H1 (cell line): ENCODE data around the gene PNMA1. TPM values are rescaled to one million over a fixed set of nuclear protein-coding genes. Genes with fewer than 3 reads are reported as not detected.

Source experiments
- CBX8 ChIP-seq: fragments of 300-800, 300-1000 bp; sonication (generic); IDR thresholded peaks from 2 replicates; pipeline ENCODE4 v1.7.1; 2016; ENCODE audit warnings: low read depth, low read length, borderline replicate concordance
- CREB1 ChIP-seq: IDR thresholded peaks from 2 replicates; pipeline ENCODE4 v1.6.1; 2012; ENCODE audit warnings: inconsistent platforms
- EGR1 ChIP-seq: IDR thresholded peaks from 2 replicates; pipeline ENCODE4 v1.6.1; 2011; ENCODE audit warnings: low read depth, low read length, borderline replicate concordance
- GABPA ChIP-seq: IDR thresholded peaks from 2 replicates; pipeline ENCODE4 v1.6.1; 2011; ENCODE audit warnings: mild to moderate bottlenecking, low read length, moderate library complexity, borderline replicate concordance; ENCODE audit not compliant: insufficient read depth
- JUN ChIP-seq: IDR thresholded peaks from 2 replicates; pipeline ENCODE4 v1.6.1; 2011; ENCODE audit warnings: low read depth, mild to moderate bottlenecking, improper control_type of control experiment, low read length
- KDM1A ChIP-seq: fragments of 200-600, 300-600 bp; sonication (generic); IDR thresholded peaks from 2 replicates; pipeline ENCODE4 v1.7.1; 2016; ENCODE audit warnings: mild to moderate bottlenecking, low read length, borderline replicate concordance
- KDM5A ChIP-seq: fragments of 200-600 bp; IDR thresholded peaks from 2 replicates; pipeline ENCODE4 v1.7.1; 2012; ENCODE audit warnings: mild to moderate bottlenecking, low read length, inconsistent platforms, mixed read lengths
- NANOG ChIP-seq: IDR thresholded peaks from 2 replicates; pipeline ENCODE4 v1.6.1; 2011; ENCODE audit warnings: low read length, low read depth, mild to moderate bottlenecking, inconsistent platforms; ENCODE audit not compliant: insufficient read depth, poor library complexity, severe bottlenecking
- POLR2A ChIP-seq, 2 experiments: IDR thresholded peaks; 1 replicate in 1 of 2; 2 replicates in 1 of 2; pipeline ENCODE4 v1.6.1; 2011; ENCODE audit warnings: low read depth in 2 of 2, low read length in 2 of 2, mild to moderate bottlenecking in 2 of 2; ENCODE audit errors: control extremely low read depth in 1 of 2
- POU5F1 ChIP-seq: IDR thresholded peaks from 2 replicates; pipeline ENCODE4 v1.6.1; 2011; ENCODE audit warnings: low read depth, mild to moderate bottlenecking, low read length, moderate library complexity
- RAD21 ChIP-seq, 2 experiments: IDR thresholded peaks in 1 of 2; conservative IDR thresholded peaks in 1 of 2; 2 replicates each; pipeline ENCODE4 v1.6.1; 2011; ENCODE audit warnings: low read depth in 2 of 2, low read length in 2 of 2, improper control_type of control experiment in 1 of 2, inconsistent platforms in 1 of 2, mild to moderate bottlenecking in 1 of 2, moderate library complexity in 1 of 2
- RBBP5 ChIP-seq: IDR thresholded peaks from 2 replicates; pipeline ENCODE4 v1.7.1; 2012; ENCODE audit warnings: low read depth, mild to moderate bottlenecking, inconsistent platforms, low read length, moderate library complexity, borderline replicate concordance
- RXRA ChIP-seq: IDR thresholded peaks from 2 replicates; pipeline ENCODE4 v1.6.1; 2011; ENCODE audit warnings: low read depth, mild to moderate bottlenecking, low read length, moderate library complexity; ENCODE audit not compliant: insufficient read depth
- SAP30 ChIP-seq: fragments of 300-600 bp; sonication (generic); IDR thresholded peaks from 2 replicates; pipeline ENCODE4 v1.7.1; 2012; ENCODE audit warnings: low read length, moderate library complexity, mild to moderate bottlenecking, inconsistent platforms; ENCODE audit not compliant: insufficient read depth, insufficient replicate concordance
- SIN3A ChIP-seq, 2 experiments: IDR thresholded peaks in 1 of 2; conservative IDR thresholded peaks in 1 of 2; 2 replicates each; pipeline ENCODE4 v1.6.1; 2011 to 2012; ENCODE audit warnings: low read length in 2 of 2, improper control_type of control experiment in 1 of 2, low read depth in 1 of 2, mild to moderate bottlenecking in 1 of 2
- SP2 ChIP-seq: IDR thresholded peaks from 2 replicates; pipeline ENCODE4 v1.6.1; 2012; ENCODE audit warnings: mild to moderate bottlenecking, low read length, inconsistent platforms
- TBP ChIP-seq: IDR thresholded peaks from 2 replicates; pipeline ENCODE4 v1.6.1; 2011; ENCODE audit warnings: low read depth, low read length, improper control_type of control experiment
- USF2 ChIP-seq: IDR thresholded peaks from 2 replicates; pipeline ENCODE4 v1.6.1; 2011; ENCODE audit warnings: low read length, improper control_type of control experiment
- YY1 ChIP-seq: IDR thresholded peaks from 2 replicates; pipeline ENCODE4 v1.6.1; 2011; ENCODE audit warnings: low read depth, mild to moderate bottlenecking, low read length
- polyA plus RNA-seq, 7 experiments: library from polyadenylated mRNA; depleted of rRNA in 3 of 7; stranded (reverse) in 5 of 7; unstranded in 2 of 7; fragments of >200 nt in 5 of 7; fragments of 200-250 nt in 2 of 7; gene quantifications; 1 replicate in 5 of 7; 2 replicates in 1 of 7; 4 replicates in 1 of 7; pipeline versions ENCODE4 v1.2.1 to v1.2.3, GENCODE V29; 2011 to 2013; ENCODE audit warnings: missing spikeins in 2 of 7, mixed read lengths in 2 of 7
- total RNA-seq: library from RNA; stranded (reverse); fragmentation: NEBNext Ultra II Directional; extraction: Animal tissue kit (Norgen Biotek cat#: 25700); gene quantifications from 2 replicates; pipeline ENCODE4 v1.2.1, GENCODE V29; 2021
- TF ChIP-seq, protein P1 (sequence below), 3 experiments: IDR thresholded peaks; 1 replicate in 2 of 3; 2 replicates in 1 of 3; pipeline versions ENCODE4 v1.5.1 to v1.6.1; 2011; ENCODE audit warnings: low read length in 3 of 3, mild to moderate bottlenecking in 3 of 3, inconsistent platforms in 2 of 3, low read depth in 1 of 3, moderate library complexity in 1 of 3; ENCODE audit not compliant: insufficient read depth in 1 of 3; ENCODE audit errors: control extremely low read depth in 1 of 3

Gene PNMA1
- total and polyA plus RNA-seq, 2 of the 8 experiments (the other 6 are each of a cell fraction or from before 2014, with no cell fraction given): 15.8 to 52.7 TPM

DNA sequence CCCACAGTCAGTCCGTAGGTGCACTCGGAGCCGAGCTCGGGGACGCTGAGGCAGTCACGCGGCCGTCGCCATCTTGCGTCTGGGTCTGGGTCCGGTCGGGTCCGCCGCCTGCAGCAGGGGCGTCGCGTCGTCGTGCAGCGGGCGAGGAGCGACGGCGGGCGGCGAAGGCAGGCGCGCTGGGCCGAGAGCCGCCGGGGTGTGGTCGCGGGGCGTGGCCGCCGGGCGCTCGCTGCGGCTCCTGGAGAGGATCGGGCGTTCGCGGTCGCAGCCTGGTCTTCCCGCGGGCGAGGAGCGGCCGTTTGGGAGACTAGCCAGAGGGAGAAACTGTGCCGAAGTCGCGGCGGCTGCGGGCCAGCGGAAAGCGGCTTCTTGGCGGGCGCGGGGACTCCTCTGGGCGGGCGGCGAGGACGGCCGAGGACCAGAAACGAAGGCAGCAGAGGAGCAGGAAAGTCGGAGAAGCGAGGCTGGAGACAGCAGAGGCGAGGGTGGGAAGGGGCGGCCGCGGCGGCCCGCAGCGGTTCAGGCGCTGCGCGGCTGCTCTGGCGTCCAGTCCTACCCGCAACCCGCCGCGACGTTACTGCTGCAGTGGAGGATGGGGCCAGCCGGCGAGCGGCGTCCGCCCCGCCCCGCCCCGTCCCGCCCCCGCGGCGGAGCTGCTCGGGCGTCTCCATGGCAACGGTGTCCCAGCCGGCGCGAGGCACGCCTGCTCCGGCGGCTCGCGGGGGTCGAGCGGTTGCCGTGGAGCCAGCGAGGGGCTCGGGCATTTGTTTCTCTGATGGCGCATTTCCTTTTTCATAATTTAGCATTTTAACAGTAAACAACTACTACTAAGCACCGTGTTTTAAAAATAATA is at the start of gene PNMA1 (continued):
- TF ChIP-seq, protein P1, sequence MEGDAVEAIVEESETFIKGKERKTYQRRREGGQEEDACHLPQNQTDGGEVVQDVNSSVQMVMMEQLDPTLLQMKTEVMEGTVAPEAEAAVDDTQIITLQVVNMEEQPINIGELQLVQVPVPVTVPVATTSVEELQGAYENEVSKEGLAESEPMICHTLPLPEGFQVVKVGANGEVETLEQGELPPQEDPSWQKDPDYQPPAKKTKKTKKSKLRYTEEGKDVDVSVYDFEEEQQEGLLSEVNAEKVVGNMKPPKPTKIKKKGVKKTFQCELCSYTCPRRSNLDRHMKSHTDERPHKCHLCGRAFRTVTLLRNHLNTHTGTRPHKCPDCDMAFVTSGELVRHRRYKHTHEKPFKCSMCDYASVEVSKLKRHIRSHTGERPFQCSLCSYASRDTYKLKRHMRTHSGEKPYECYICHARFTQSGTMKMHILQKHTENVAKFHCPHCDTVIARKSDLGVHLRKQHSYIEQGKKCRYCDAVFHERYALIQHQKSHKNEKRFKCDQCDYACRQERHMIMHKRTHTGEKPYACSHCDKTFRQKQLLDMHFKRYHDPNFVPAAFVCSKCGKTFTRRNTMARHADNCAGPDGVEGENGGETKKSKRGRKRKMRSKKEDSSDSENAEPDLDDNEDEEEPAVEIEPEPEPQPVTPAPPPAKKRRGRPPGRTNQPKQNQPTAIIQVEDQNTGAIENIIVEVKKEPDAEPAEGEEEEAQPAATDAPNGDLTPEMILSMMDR (IDR thresholded peaks at IDR 0.05; ENCODE audit: control extremely low read depth in 1 of 3, insufficient read depth in 1 of 3, low read depth in 1 of 3, low read length in 3 of 3): no peak
- TF ChIP-seq RXRA (no peak), JUN (no peak), POU5F1 (no peak), POLR2A (IDR thresholded peaks at IDR 0.05; ENCODE audit: control extremely low read depth in 1 of 2, low read depth in 2 of 2, low read length in 2 of 2) (peak; percentile 86 to 92), RAD21 (IDR thresholded peaks at IDR 0.05 in 1 of 2, conservative IDR thresholded peaks at IDR 0.05 in 1 of 2; ENCODE audit: low read depth in 2 of 2, low read length in 2 of 2) (no peak), YY1 (peak; percentile 92), NANOG (no peak), KDM5A (no peak), RBBP5 (peak; percentile 78; the same call in 1 of the 2 replicates), CBX8 (no peak), CREB1 (peak; percentile 79), SP2 (no peak), GABPA (no peak), KDM1A (no peak), EGR1 (peak; percentile 97), USF2 (no peak), TBP (peak; percentile 84), SAP30 (no peak), SIN3A (conservative IDR thresholded peaks at IDR 0.05 in 1 of 2, IDR thresholded peaks at IDR 0.05 in 1 of 2; ENCODE audit: low read depth in 1 of 2, low read length in 2 of 2) (peak in 1 of 2 experiments; percentile 43; a peak in 1 of 4 replicates)
